Effector memory CD4-positive, alpha-beta T cell (primary cell): ENCODE data around the gene ACACA.

ENCODE experiments used
- DNase-seq, 3 donors: peaks; one replicate each; pipeline ENCODE4 v3.0.0-alpha.2; 2020
- H3K27ac ChIP-seq: 2 replicates; pipeline ENCODE4 v1.7.0; 2013; ENCODE audit warnings: mild to moderate bottlenecking, low read length, moderate library complexity; ENCODE audit not compliant: insufficient read depth, poor library complexity, severe bottlenecking
- H3K27me3 ChIP-seq: replicated peaks from 2 replicates; pipeline ENCODE4 v1.7.0; 2013; ENCODE audit warnings: mild to moderate bottlenecking, low read length; ENCODE audit not compliant: insufficient read depth, control insufficient read depth, poor library complexity, severe bottlenecking
- H3K36me3 ChIP-seq: 2 replicates; pipeline ENCODE4 v1.7.0; 2013; ENCODE audit warnings: mild to moderate bottlenecking, low read length, moderate library complexity; ENCODE audit not compliant: control insufficient read depth, insufficient read depth
- H3K4me1 ChIP-seq: 2 replicates; pipeline ENCODE4 v1.7.0; 2013; ENCODE audit warnings: low read length, mild to moderate bottlenecking; ENCODE audit not compliant: control insufficient read depth, insufficient read depth, poor library complexity, severe bottlenecking
- H3K4me3 ChIP-seq: 2 replicates; pipeline ENCODE4 v1.7.0; 2013; ENCODE audit warnings: low read length, low read depth, mild to moderate bottlenecking; ENCODE audit not compliant: insufficient read depth, poor library complexity, severe bottlenecking
- H3K9me3 ChIP-seq: 2 replicates; pipeline ENCODE4 v1.7.0; 2013; ENCODE audit warnings: mild to moderate bottlenecking, low read length, moderate library complexity; ENCODE audit not compliant: control insufficient read depth

ACACA gene

DNA sequence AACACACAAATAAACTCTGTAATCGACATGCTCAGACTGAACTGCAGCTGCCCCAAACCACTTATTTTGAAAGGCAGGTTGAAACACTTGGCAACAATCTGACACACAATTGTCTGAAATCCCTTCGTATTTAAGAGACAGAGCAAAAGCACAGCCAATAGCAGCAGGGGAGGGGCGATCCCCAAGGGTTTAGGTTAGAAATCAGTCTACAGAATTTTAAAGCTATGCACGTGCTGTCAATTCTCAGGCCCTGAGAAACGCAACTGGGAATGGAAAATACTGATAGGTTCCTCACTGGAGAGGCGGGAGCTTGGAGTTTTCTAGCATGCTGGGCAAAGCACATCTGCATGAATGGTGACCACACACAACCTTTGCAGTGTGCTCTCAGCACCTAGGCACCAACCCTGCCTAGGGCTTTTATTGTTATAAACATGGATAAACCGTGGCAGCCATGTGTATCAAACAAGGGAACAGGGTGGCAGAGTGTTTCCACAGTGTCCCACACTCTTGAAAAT lies 289.9 kb downstream of the ACACA start:
- Histone ChIP-seq H3K27me3 (no peaks in the 10 kb centered on the region), H3K36me3 (peaks cover 15% of the 10 kb centered on the region), H3K4me1 (no peaks in the 10 kb centered on the region), H3K4me3 (no peak overlapping the region), H3K9me3 (no peaks in the 10 kb centered on the region), H3K27ac (no peak overlapping the region)
- no peak for DNase-seq

DNA sequence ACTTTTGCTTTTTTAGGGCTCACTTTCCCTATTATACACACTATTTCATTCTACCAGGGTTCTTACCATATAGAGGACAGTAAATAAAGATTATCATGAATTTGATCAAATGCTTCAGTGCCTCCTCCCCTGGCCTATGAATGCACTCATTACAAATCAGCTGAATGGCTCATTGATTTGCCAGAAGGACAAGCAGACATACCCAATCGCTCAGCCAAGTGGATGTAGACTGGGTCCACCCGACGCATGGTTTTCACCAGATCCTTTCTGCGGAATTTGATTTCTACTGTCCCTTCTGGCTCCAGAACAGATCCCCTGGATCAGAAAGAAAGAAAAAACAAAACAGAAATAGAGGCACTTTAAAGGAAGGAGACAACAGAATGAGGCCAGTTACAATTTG lies 295.3 kb downstream of the ACACA start:
- Histone ChIP-seq H3K27me3 (no peaks in the 10 kb centered on the region), H3K36me3 (peaks cover 7% of the 10 kb centered on the region), H3K4me1 (no peaks in the 10 kb centered on the region), H3K27ac (no peak overlapping the region), H3K4me3 (no peak overlapping the region), H3K9me3 (no peaks in the 10 kb centered on the region)
- DNase-seq: no peak

DNA sequence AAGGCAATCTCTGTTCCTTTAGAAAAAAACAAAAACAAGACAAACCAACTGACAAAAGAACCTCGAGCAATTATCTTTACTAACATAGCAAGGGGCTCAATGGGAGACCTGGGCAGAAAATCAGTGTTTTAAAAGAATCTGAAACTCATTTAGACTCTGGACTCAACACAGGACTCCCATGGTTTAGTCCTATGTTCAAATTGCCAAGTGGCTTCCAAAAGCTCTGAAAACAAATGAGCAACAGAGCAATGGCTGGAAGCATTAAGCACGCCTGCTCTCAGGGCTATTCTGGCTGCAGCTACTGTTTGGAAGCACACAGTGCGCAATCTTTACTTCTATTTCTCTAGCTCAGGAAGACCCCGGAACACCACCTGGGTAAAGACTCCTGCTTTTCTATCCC lies 295.9 kb downstream of the ACACA start:
- Histone ChIP-seq H3K27ac (no peak overlapping the region), H3K4me1 (no peaks in the 10 kb centered on the region), H3K36me3 (peaks cover 7% of the 10 kb centered on the region), H3K27me3 (no peaks in the 10 kb centered on the region), H3K9me3 (no peaks in the 10 kb centered on the region), H3K4me3 (no peak overlapping the region)
- DNase-seq: no peak

- Histone ChIP-seq H3K27me3 (no peaks in the 10 kb centered on the region), H3K4me1 (no peaks in the 10 kb centered on the region), H3K4me3 (no peak overlapping the region), H3K27ac (no peak overlapping the region), H3K36me3 (peaks cover 7% of the 10 kb centered on the region), H3K9me3 (no peaks in the 10 kb centered on the region)
- DNase-seq: no peak
These were observed 296.6 kb downstream of the ACACA start for GRCh38 chr17:37109731-37110710.

DNA sequence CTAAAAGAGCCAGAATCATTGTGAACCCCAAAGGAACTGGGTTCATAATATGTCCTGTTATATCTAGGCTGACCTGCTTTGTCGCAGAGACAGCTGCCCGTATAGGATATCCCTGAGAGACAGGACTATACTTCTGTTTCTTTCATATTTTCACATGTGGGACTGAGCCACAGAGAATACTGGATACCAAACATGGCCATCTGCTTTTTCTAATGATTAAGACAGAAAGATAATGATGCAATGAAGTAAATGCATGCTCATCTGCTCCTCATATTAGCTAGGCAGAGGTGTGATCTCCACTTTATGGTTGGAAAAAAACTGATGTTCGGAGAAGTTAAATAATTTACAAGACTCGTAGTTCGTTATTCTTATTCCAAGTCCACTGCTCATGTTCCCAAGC lies 297.5 kb downstream of the ACACA start:
- no peak overlapping the region for H3K4me3 ChIP-seq
- H3K36me3 ChIP-seq: peaks cover 7% of the 10 kb centered on the region
- no peak overlapping the region for H3K27ac ChIP-seq
- no peak for DNase-seq
- H3K27me3 ChIP-seq: no peaks in the 10 kb centered on the region
- no peaks in the 10 kb centered on the region for H3K9me3 ChIP-seq
- H3K4me1 ChIP-seq: no peaks in the 10 kb centered on the region

GRCh38 chr17:37107406-37108083 lies 299.1 kb downstream of the ACACA start:
- no peaks in the 10 kb centered on the region for H3K9me3 ChIP-seq
- peaks cover 7% of the 10 kb centered on the region for H3K36me3 ChIP-seq
- no peak for DNase-seq

GRCh38 chr17:37106049-37106448 lies 300.6 kb downstream of the ACACA start:
- Histone ChIP-seq H3K4me1 (no peaks in the 10 kb centered on the region), H3K36me3 (no peaks in the 10 kb centered on the region), H3K9me3 (no peaks in the 10 kb centered on the region), H3K27ac (no peak overlapping the region), H3K27me3 (no peaks in the 10 kb centered on the region), H3K4me3 (no peak overlapping the region)
- DNase-seq: no peak

More at GRCh38 chr17:37107406-37108083, 299.1 kb downstream of the ACACA start:
- Histone ChIP-seq H3K27me3 (no peaks in the 10 kb centered on the region), H3K4me1 (no peaks in the 10 kb centered on the region), H3K27ac (no peak overlapping the region), H3K4me3 (no peak overlapping the region)

- Histone ChIP-seq H3K9me3 (no peaks in the 10 kb centered on the region), H3K36me3 (no peaks in the 10 kb centered on the region), H3K4me3 (no peak overlapping the region), H3K27me3 (no peaks in the 10 kb centered on the region), H3K27ac (no peak overlapping the region), H3K4me1 (no peaks in the 10 kb centered on the region)
- DNase-seq: no peak
These were observed 303.4 kb downstream of the ACACA start for GRCh38 chr17:37103231-37103630.

GRCh38 chr17:37101306-37101705 lies 305.3 kb downstream of the ACACA start:
- Histone ChIP-seq H3K36me3 (peaks cover 5% of the 10 kb centered on the region), H3K4me1 (no peaks in the 10 kb centered on the region), H3K27ac (no peak overlapping the region), H3K9me3 (no peaks in the 10 kb centered on the region), H3K27me3 (no peaks in the 10 kb centered on the region), H3K4me3 (no peak overlapping the region)
- no peak for DNase-seq

- H3K27ac ChIP-seq: no peak overlapping the region
- no peak overlapping the region for H3K4me3 ChIP-seq
- H3K4me1 ChIP-seq: no peaks in the 10 kb centered on the region
- H3K27me3 ChIP-seq: no peaks in the 10 kb centered on the region
- H3K36me3 ChIP-seq: peaks cover 6% of the 10 kb centered on the region
- H3K9me3 ChIP-seq: no peaks in the 10 kb centered on the region
- DNase-seq: no peak
These were observed 306.4 kb downstream of the ACACA start for GRCh38 chr17:37100231-37100630.
